ENCODE data around the gene TAB2.

DNA sequence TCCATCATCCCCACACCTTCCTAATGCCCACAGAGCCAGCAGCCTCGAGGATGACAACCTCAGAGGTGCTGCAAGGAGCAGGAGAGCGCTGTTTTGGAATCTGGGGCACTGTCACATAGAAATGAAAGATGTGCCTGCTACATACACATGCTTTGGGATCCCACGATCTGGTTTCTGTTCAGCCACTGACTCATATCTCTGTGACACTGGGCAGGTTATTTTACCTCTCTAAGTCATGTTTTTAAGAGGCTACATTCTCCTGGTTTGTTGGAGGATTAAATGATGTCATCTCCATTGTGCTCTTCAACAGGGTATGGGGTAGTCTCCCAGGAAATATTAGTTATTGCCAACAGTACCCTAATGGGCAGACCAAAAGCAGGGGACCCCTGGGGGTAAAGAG, 32.6 kb upstream of the TAB2 start:
- no peak for TF ChIP-seq EZH2 (IDR thresholded peaks at IDR 0.05; ENCODE audit: low read length, unreplicated experiment)
- TF ChIP-seq, protein P1, sequence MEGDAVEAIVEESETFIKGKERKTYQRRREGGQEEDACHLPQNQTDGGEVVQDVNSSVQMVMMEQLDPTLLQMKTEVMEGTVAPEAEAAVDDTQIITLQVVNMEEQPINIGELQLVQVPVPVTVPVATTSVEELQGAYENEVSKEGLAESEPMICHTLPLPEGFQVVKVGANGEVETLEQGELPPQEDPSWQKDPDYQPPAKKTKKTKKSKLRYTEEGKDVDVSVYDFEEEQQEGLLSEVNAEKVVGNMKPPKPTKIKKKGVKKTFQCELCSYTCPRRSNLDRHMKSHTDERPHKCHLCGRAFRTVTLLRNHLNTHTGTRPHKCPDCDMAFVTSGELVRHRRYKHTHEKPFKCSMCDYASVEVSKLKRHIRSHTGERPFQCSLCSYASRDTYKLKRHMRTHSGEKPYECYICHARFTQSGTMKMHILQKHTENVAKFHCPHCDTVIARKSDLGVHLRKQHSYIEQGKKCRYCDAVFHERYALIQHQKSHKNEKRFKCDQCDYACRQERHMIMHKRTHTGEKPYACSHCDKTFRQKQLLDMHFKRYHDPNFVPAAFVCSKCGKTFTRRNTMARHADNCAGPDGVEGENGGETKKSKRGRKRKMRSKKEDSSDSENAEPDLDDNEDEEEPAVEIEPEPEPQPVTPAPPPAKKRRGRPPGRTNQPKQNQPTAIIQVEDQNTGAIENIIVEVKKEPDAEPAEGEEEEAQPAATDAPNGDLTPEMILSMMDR (conservative IDR thresholded peaks at IDR 0.05; ENCODE audit: low read depth, low read length) = no peak
